Kidney glomerular epithelial cell (primary cell): ENCODE results near the gene NID1.
A peak's percentile ranks its signal among the peaks of the same experiment; 100 is the strongest.

Source experiments
- DNase-seq: peaks from one replicate; lab custom pipeline; 2025; lab: John Stamatoyannopoulos, UW

NID1 gene

GRCh38 chr1:236063919-236064673 lies 794 bp downstream of the NID1 start:
- DNase-seq, result peak; percentile 8

- DNase-seq, result no peak
Measured at GRCh38 chr1:236063551-236063918, 1.4 kb downstream of the NID1 start.

GRCh38 chr1:236060286-236060685 lies 4.6 kb downstream of the NID1 start:
- DNase-seq, result no peak

- no peak for DNase-seq
Measured at GRCh38 chr1:236059011-236059410, 5.9 kb downstream of the NID1 start.

- no peak for DNase-seq
Measured at GRCh38 chr1:236058141-236058934, 6.6 kb downstream of the NID1 start.

- no peak for DNase-seq
Measured at GRCh38 chr1:236057546-236057945, 7.3 kb downstream of the NID1 start.

GRCh38 chr1:236052232-236052993 lies 12.5 kb downstream of the NID1 start:
- DNase-seq, result no peak

GRCh38 chr1:236051242-236051791 lies 13.6 kb downstream of the NID1 start:
- DNase-seq, result peak; percentile 18

GRCh38 chr1:236045771-236046170 lies 19.1 kb downstream of the NID1 start:
- DNase-seq, result no peak

GRCh38 chr1:236044341-236044740 lies 20.5 kb downstream of the NID1 start:
- DNase-seq, result no peak

- no peak for DNase-seq
Measured at GRCh38 chr1:236041631-236042618, 23.0 kb downstream of the NID1 start.

- DNase-seq, result no peak
Measured at GRCh38 chr1:236039740-236040685, 24.9 kb downstream of the NID1 start.

GRCh38 chr1:236038034-236038433 lies 26.9 kb downstream of the NID1 start:
- no peak for DNase-seq

- DNase-seq, result no peak
Measured at GRCh38 chr1:236035681-236036101, 29.2 kb downstream of the NID1 start.

GRCh38 chr1:236033336-236033735 lies 31.6 kb downstream of the NID1 start:
- no peak for DNase-seq

- no peak for DNase-seq
Measured at GRCh38 chr1:236030534-236030933, 34.4 kb downstream of the NID1 start.

- DNase-seq, result no peak
Measured at GRCh38 chr1:236029428-236029940, 35.4 kb downstream of the NID1 start.

- no peak for DNase-seq
Measured at GRCh38 chr1:236027104-236027503, 37.8 kb downstream of the NID1 start.

- DNase-seq, result no peak
Measured at GRCh38 chr1:236025836-236026235, 39.1 kb downstream of the NID1 start.

GRCh38 chr1:236024641-236025040 lies 40.2 kb downstream of the NID1 start:
- no peak for DNase-seq
